SJSA1 (cell line): Measurements from ENCODE around the gene SGSH. TPM values are rescaled to one million over a fixed set of nuclear protein-coding genes. Genes with fewer than 3 reads are reported as not detected.

Experiments used
- DNase-seq, 2 experiments: peaks; one replicate each; pipeline ENCODE4 v3.0.0-alpha.2; 2015 to 2020; ENCODE audit warnings: low spot score in 2 of 2, low read depth in 1 of 2
- H3K27ac ChIP-seq: fragments of 250-450 bp; sonication (Bioruptor Pico); 2 replicates; pipeline ENCODE4 v1.5.1; 2020; ENCODE audit warnings: mild to moderate bottlenecking, moderate library complexity
- H3K27me3 ChIP-seq: fragments of 250-450 bp; sonication (Bioruptor Pico); replicated peaks from 2 replicates; pipeline ENCODE4 v1.5.1; 2020; ENCODE audit warnings: mild to moderate bottlenecking, moderate library complexity
- H3K36me3 ChIP-seq: fragments of 250-450 bp; sonication (Bioruptor Pico); 2 replicates; pipeline ENCODE4 v1.5.1; 2020; ENCODE audit warnings: mild to moderate bottlenecking
- H3K4me1 ChIP-seq: fragments of 250-450 bp; sonication (Bioruptor Pico); replicated peaks from 2 replicates; pipeline ENCODE4 v1.6.1; 2021; ENCODE audit warnings: mild to moderate bottlenecking
- H3K4me3 ChIP-seq: fragments of 250-450 bp; sonication (Bioruptor Pico); 2 replicates; pipeline ENCODE4 v1.5.1; 2020; ENCODE audit warnings: mild to moderate bottlenecking
- H3K9me3 ChIP-seq: fragments of 250-450 bp; sonication (Bioruptor Pico); replicated peaks from 2 replicates; pipeline ENCODE4 v1.5.1; 2020; ENCODE audit warnings: mild to moderate bottlenecking
- total RNA-seq: library from RNA; depleted of rRNA; stranded (reverse); fragments of >200 nt; shearing (Covaris generic); gene quantifications from 2 replicates; pipeline ENCODE4 v1.2.3, GENCODE V29; 2014; rRNA removed

Gene SGSH
- total RNA-seq, 1 experiment from 2014 or later = 18.6 TPM

DNA sequence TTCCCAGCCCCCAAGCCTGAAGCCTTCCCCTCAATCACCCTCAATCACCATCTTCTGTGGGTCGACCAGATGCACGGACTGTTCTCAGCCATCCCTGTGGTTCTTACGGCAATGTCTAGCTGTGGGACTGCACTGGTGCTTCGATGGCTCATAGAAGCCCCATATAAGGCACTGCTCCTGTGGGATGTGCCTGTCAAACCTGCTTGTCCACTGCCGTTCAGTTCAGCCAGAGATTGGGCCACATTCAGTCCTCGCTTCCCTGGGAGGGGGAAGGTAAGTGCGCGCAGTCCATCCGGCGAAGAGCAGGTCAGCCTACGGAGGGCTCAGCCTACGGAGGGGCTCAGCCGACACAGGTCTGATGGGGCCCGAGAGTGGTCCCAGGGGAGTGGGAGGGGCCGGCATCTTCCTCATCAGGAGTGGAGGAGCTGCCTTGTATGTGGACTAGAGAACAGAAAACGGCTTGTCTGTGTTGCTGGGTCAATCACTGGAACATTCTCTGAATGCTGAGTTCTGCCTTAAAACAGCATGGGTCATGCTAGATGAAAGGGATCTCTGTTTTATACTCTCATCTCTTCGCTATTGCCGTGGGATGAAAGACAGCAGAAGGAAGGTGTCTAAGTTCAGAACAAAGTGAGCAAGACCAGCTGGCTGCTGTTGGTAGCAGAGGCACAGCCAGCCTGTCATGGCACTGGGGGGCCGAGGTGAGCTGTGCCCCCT, 50.2 kb downstream of the SGSH start, which contains the start of gene CARD14:
Gene CARD14 (plus strand): TSS at position 247 of the 717 bp plus-strand sequence. CDS start 11,409 bp downstream, outside the sequence.
- no peak for DNase-seq
- Histone ChIP-seq H3K4me1 (peaks cover under 1% of the 10 kb centered on the region; the same call in 1 of the 2 replicates), H3K27me3 (peaks cover 3% of the 10 kb centered on the region; the same call in 1 of the 2 replicates), H3K9me3 (no peaks in the 10 kb centered on the region), H3K36me3 (no peaks in the 10 kb centered on the region), H3K4me3 (no peak within 1 kb of the TSS), H3K27ac (no peak within 1 kb of the TSS)

DNA sequence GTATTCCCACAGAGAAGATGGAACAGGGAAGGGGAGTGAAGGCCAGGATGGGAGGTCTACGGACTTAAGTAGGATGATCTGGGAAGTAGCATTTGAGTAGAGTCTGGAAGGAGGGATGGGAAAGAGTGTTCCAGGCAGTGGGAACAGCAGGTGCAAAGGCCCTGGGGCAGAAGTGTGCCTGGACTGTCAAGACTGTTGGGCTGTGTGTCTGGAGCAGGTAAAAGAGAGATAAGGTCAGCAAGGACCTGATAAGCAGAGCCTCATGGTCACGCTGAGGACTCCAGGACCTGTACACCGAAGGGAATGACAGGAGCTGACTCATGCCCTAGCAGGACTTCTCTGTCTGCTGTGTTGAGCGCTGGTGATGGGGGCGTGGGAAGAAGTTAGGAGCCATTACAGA, 51.0 kb downstream of the SGSH start:
- Histone ChIP-seq H3K36me3 (no peaks in the 10 kb centered on the region), H3K27ac (no peak overlapping the region), H3K9me3 (no peaks in the 10 kb centered on the region), H3K4me3 (no peak overlapping the region), H3K27me3 (peaks cover 6% of the 10 kb centered on the region; the same call in 1 of the 2 replicates), H3K4me1 (no peaks in the 10 kb centered on the region)
- DNase-seq = no peak

DNA sequence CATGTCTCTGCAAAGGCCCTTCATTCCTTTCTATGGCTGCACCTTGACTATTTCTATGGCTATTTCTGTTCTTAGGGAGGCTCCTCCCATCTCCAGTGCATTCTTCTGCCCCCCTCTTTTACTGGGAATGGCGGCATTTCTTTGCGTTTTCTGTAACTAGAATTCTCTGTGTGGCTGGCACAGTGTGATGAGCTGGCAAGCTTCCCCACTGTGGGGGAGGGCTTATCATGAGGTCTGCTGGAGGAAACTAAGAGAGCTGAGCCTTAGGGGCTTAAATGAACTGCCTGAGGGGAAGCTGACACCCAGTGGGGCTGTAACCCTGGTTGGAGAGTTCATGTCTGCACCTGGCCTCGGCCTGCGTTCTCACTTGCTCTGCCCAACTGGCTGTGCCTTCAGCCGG, 51.8 kb downstream of the SGSH start:
- no peak overlapping the region for H3K4me3 ChIP-seq
- H3K36me3 ChIP-seq = no peaks in the 10 kb centered on the region
- H3K27ac ChIP-seq = no peak overlapping the region
- peaks cover 4% of the 10 kb centered on the region; the same call in 1 of the 2 replicates for H3K27me3 ChIP-seq
- H3K4me1 ChIP-seq = no peaks in the 10 kb centered on the region
- H3K9me3 ChIP-seq = no peaks in the 10 kb centered on the region
- DNase-seq = peak in 1 of 2 experiments; percentile 38

DNA sequence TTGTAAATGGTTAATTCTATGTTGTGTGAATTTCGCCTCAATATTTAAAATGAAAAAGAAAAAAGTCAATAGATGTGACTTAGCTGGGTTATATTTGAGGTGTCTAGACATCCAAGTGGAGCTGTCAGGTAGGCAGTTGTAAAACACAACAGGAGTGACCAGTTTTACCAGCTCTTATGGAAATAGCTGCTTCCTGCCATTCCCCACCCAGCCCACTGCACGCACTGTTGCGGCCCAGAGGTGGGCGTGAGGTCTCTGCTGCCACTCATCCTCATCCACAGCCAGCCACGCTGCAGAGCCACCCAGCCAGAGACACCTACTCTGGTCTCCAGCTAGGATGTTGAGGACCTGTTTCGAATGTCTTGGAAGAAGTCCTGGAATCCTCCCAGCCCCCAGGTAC, 53.7 kb downstream of the SGSH start:
- Histone ChIP-seq H3K4me3 (no peak overlapping the region), H3K27me3 (peaks cover 7% of the 10 kb centered on the region; the same call in 1 of the 2 replicates), H3K9me3 (no peaks in the 10 kb centered on the region), H3K4me1 (no peaks in the 10 kb centered on the region), H3K27ac (no peak overlapping the region), H3K36me3 (no peaks in the 10 kb centered on the region)
- DNase-seq = no peak

DNA sequence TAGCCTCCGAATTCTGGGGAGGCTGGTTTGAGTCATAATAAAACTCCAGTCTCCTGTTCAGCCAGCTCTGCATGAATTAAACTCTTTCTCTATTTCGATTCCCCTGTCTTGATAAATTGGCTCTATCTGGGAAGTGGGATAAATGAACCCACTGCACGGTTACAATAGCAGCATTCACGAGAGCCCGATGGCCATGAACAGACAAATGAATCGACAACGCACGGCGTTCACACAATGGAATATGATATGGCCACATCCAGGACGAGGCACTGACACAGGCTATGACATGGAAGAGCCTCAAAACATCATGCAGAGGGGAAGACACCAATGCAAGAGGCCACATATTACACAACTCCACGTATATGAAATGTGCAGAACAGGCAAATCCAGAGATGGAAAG, 55.9 kb downstream of the SGSH start:
- no peak overlapping the region for H3K4me3 ChIP-seq
- no peaks in the 10 kb centered on the region for H3K9me3 ChIP-seq
- no peak overlapping the region for H3K27ac ChIP-seq
- no peaks in the 10 kb centered on the region for H3K4me1 ChIP-seq
- no peak for DNase-seq
- no peaks in the 10 kb centered on the region for H3K36me3 ChIP-seq
- peaks cover 7% of the 10 kb centered on the region; the same call in 1 of the 2 replicates for H3K27me3 ChIP-seq

DNA sequence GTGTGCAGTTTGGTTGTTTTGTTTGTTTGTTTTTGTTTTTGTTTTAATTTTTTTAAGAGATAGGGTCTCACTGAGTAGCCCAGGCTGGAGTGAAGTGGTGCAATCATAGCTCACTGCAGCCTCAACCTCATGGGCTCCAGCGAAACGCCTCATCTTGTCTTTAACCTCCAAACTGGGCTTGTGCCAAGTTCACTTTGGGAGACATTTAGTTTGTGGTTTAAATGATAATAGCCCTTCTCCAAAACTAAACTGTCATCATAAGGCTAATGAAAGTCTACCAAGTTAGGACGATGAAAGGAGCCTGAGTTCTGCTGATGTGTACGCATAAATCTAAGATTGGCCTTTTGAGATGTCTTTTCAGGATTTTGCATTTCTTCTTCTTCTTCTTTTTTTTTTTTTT, 56.8 kb downstream of the SGSH start:
- no peak for DNase-seq
- H3K4me1 ChIP-seq = no peaks in the 10 kb centered on the region
- no peak overlapping the region for H3K4me3 ChIP-seq
- H3K9me3 ChIP-seq = no peaks in the 10 kb centered on the region
- peaks cover 7% of the 10 kb centered on the region; the same call in 1 of the 2 replicates for H3K27me3 ChIP-seq
- no peak overlapping the region for H3K27ac ChIP-seq
- no peaks in the 10 kb centered on the region for H3K36me3 ChIP-seq

DNA sequence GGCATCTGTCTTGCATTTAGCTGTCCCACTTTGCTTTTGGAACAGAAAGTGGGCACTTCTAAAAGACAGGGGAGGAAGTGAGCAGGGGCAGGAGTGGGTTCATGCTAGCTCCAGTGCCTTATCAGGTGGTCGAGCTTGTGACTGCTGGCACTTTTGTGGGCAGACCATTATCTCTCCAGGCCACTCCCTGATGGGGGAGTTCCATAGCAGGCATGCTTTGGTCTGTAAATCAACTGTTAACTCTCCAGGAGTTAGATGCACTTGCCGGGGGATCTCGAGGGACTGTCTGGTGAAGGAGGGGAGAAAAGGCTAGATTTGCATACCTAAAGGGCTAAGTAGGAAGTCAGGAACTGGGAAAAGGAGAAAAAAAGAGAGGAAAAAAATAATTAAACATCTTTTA, 59.6 kb downstream of the SGSH start:
- H3K9me3 ChIP-seq = peaks cover 6% of the 10 kb centered on the region; the same call in 1 of the 2 replicates
- H3K27me3 ChIP-seq = peaks cover 7% of the 10 kb centered on the region; the same call in 1 of the 2 replicates
- H3K27ac ChIP-seq = no peak overlapping the region
- DNase-seq = no peak
- no peaks in the 10 kb centered on the region for H3K4me1 ChIP-seq
- H3K4me3 ChIP-seq = no peak overlapping the region
- no peaks in the 10 kb centered on the region for H3K36me3 ChIP-seq

Other genes with a start within 250 kb of the SGSH start
- gene TBC1D16, start 184.5 kb downstream of the SGSH start, total RNA-seq = 39.5 and 42.0 TPM in 2 replicates
- gene CCDC40, start 183.7 kb downstream of the SGSH start, total RNA-seq = 2.2 TPM in 1 of 2 replicates, not detected in the other
- gene GAA, start 118.8 kb downstream of the SGSH start, total RNA-seq = 35.7 and 49.9 TPM in 2 replicates
- 192 and 232 TPM in 2 replicates for gene EIF4A3, start 73.2 kb downstream of the SGSH start, total RNA-seq
- not detected in 2 replicates for gene CARD14, start 50.3 kb downstream of the SGSH start, total RNA-seq
- gene SLC26A11, start 94 bp upstream of the SGSH start, total RNA-seq = 12.3 and 14.3 TPM in 2 replicates
- gene RNF213, start 40.5 kb upstream of the SGSH start, total RNA-seq = 43.0 and 49.8 TPM in 2 replicates
- 25.6 and 34.1 TPM in 2 replicates for gene ENDOV, start 194.8 kb upstream of the SGSH start, total RNA-seq